DMS153 treated with DMSO at 0.1 percent for 48 hours (cell line): ENCODE data around the gene TASOR2.
A peak's percentile ranks its signal among the peaks of the same experiment; 100 is the strongest.

Source experiments
- DNase-seq: peaks from one replicate; lab custom pipeline; 2025; ENCODE audit not compliant: unreplicated experiment; lab: John Stamatoyannopoulos, UW

Gene TASOR2, protein sequence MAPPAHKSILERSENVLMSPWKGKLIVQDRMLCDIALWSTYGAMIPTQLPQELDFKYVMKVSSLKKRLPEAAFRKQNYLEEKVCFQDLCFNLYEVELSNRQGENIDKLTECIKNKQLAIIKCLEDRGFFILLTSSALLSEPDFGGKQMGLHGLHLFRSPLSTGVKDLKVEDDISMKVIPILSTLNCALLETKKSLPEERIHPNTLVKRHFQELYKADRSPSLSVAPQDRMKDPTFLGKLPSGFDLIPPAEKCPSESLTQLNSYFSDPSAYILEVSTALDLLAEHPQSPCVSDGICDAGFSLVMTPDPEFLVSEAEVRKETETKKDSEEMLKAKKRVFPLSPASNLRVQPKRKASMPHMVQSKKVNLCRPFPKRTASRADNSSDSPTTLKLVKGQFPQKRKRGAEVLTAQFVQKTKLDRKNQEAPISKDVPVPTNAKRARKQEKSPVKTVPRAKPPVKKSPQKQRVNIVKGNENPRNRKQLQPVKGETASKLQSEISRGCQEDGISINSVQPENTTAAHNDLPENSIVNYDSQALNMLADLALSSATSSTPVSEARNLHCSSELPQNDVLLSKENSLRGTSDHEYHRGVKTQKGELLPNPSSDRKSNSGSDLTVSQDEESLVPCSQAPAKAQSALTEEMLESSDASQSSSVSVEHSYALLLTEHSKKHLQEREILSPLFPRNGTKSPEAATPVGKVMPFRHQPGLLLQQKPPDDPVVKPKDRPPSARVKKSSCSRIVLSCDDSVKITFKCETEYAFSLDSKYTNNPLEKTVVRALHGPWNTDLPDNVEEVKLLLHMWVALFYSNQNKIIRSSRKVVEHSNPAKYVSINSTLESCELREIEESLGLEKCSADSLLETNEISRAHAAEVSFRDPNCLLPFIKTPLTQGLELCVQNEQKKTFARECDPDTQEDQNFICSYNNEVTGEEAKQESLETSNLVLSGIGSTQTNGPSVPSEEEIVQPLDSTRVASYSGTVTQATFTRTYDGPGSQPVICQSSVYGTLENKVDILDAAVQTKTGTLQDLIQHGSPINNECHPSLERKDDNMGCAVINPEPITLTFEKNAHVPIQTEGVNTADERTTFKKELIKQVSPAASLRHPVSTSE (N-terminal part only)

DNA sequence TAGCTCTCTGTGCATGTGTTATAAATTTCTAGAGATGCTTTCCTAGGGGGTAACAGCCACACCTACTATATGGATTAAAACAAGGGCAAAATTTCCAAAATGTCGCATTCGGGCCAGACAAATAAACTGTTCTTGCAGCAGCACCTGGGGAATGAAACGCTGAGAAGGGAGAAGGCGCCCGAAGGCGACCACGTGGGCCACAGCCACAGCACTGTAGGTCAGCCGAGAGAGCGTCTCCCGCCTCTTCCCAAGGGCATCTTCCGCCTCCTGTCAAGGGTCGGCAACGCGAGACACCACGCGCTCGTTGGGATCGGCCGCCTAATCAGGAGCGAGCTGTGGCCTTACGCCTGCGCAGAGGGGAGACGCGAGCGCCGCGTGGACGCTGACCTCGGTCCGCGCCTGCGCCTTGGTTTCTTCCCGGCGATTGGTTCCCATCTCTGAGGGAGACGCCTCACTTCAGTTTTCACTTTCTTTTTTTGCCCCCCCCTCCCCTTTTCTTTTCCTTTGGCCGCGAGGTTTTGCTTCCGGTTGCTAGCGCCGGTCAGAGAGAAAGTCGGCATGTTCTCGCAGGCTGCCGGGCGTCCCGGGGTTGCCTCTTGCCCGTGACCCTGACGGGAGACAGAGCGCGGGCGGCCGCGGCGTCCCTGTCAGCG lies at the start of gene TASOR2:
Gene TASOR2, plus strand, starts transcription at position 521 of the 653 bp plus-strand sequence. CDS start 35,805 bp downstream, outside the sequence.
- peak; percentile 75 for DNase-seq

DNA sequence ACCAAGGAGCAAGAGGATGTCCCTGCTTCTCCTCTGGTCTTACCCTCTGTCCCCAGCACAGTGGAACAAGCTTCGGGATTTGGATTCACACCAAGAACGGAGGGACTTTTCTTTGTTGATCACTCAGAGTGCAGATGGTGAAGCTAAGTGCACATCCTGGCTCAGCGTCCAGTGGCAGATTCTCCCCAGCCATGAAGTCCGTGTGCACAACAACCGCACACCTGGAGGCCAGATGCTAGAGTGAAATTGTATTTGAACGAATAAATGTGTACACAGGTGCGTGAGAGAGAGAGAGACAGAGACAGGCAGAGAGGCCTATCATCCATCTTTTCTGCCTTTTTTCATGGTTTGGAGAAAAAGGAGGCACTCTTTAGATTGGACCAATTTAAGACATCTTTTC lies 49.7 kb upstream of the TASOR2 start:
- DNase-seq, result no peak

DNA sequence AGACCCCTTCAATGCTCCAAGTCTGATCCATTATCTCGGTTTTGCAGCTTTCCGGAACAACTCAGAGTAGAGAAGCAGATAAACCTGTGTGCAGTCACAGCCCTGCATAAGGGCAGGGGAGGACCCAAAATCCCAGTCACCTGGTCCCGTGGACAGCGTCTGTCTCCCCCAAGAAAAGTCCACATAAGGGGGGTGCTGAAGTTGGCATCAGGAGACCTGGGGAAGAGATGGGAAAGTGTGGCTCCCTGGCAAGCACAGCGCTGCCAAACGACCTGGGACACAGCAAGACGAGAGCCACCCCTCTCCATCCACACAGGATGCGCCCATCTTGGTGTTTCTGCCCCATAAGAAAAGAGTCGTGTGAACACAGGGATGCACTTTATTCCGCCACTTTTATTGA lies 46.1 kb upstream of the TASOR2 start:
- DNase-seq, result no peak

DNA sequence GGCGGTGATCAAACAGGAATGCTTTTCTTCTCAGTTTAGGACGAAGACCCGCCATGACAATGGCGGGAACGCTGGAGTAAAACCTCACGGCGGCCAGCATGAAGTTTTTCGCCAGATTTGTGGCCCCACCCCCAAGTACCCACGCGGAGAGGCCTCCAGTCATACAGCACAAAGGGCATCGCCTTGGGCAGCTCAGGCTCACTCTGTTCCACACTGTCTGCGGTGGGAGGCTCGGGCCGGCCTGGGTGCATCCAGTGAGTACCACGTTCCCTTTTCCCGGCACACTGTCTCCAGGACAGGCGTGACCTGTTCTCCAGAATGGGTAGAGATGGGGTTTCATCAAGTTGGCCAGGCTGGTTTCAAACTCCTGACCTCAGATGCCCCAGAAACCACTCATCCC lies 45.6 kb upstream of the TASOR2 start:
- no peak for DNase-seq

DNA sequence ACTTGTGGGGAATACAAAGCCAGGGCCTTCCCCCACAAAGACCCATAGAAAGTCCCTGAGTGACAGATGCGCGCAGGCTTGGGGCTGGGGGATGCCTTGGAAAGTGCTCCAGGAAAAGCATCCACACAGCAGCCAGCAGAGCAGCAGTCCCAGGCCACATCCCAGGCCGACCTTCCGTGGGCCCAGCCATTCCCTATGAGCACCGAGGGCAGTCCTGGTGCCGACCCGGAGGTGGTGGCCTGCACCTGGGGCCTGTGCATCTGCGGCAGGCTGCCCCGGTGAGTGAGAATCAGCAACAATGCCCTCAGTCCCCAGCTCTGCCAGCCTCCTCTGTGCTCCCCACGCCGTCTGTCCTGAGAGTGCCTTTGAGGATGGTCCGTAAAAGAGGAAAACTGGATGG lies 44.6 kb upstream of the TASOR2 start:
- no peak for DNase-seq

DNA sequence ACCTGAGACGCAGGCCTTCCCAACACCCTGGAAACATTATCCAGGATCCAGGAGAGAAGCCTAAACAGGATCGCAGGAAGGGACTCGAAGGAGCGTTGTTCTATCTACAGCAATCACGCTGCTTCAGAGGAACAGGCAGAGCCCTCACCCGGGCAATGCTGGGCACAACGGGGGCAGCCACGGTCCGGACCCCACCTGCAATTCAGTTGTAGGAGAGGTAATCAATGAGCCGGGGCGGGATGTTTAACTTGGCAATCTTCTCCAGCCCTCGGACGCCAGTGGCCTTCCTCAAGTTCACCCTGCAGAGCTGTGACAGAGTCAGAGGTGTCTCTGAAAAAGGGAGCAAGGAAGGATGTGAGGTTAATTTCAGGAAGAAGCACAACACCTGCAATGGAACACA lies 44.1 kb upstream of the TASOR2 start:
- DNase-seq, result no peak

DNA sequence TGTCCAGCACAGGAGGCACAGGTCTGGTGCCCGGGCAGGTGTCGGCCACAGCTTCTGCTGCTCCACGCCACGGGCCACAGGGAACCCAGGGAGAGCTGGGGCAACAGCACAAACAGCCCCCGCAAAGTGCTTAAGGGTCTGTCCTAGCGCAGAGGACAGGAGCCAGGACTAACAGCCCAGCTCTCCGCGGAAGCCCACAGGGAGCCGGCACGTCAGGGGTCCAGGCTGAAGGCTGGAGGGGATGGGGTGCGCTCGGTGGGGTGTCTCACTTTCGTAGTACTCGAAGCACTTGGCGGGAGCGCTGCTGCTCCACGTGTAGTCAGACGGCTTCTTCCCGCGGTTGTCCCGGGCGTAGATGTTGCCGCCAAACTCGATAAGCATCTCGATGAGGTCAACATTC lies 43.1 kb upstream of the TASOR2 start:
- no peak for DNase-seq

DNA sequence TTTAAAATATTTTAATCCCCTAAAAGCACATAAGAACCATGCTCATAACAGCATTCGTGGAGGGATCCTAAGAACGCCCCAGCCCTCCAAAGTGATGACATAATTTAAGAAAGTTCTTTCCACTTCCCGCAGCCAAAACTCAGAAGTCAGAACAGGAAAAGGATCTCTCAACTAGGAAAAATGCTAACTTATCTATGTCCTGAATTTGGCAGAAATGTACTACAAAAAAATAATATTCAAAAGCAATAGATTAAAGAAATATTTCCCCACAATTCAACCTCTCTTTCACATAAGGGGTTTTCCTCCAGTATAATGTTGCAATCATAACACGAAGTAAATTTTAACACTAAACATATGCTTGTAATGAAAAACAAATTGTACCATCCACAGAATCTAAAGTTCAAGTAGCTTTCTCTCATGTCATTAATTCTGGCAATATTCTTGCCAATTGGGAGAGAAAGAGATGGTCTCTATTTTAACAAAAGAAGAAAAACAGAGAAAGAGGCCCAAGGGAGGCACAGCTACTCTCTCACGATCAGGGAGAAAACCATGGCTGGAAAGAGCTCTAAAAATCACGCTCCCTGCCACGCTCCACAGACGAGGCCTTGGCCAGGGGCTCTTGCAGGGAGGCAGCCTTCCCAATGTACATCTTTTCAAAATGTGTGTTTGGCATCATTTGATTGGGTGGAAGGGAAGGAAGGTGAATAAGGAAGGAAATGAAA lies 41.1 kb upstream of the TASOR2 start:
- DNase-seq, result no peak

DNA sequence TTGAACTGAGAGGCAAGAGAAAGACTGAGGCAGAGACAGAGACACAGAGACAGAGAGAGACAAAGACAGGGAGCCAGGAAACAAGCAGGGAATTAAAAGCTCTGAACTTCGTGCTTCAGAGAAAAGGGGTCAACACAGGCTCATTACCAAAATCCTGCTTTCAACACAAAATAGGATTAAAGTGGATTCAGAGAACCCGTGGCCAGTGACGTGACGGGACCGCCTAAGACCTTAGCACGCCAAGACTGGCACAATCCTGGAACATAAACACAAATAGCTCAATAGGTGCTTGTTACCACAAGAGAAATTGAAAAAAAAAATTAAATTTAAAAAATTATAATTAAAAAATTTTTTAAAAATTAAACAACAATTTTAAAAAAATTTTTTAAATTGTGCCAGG lies 39.7 kb upstream of the TASOR2 start:
- no peak for DNase-seq

GRCh38 chr10:5645375-5645774 lies 39.3 kb upstream of the TASOR2 start:
- no peak for DNase-seq

GRCh38 chr10:5645944-5646617 lies 38.6 kb upstream of the TASOR2 start:
- DNase-seq, result no peak

DNA sequence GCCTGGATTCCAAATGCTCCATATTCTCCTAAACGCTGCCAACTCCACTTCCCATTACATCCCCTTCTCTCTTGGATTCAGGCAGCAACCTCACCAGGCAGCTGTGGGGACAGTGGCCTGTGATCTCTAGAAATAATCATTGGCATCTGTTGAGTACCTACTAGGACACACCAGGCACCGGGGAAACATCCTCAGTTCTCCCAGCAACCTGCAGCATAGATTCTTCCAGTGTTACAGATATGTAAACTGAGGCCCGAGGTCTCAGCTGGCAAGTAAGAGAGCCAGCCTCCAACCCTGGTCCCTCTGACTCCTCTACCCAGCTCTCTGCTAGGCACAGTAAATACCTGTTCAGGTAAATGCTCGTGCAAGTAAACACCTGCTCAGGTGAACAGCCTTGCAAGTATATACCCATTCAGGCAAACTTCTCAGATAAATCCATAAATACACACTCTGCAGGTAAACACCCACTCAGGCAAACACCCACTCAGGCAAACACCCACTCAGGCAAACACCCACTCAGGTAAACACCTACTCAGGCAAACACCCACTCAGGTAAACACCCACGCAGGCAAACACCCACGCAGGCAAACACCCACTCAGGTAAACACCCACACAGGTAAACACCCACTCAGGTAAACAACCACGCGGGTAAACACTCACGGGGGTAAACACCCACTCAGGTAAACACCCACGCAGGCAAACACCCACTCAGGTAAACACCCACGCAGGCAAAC lies 37.0 kb upstream of the TASOR2 start:
- no peak for DNase-seq

GRCh38 chr10:5648494-5649457 lies 35.9 kb upstream of the TASOR2 start:
- DNase-seq, result no peak

GRCh38 chr10:5649746-5650145 lies 34.9 kb upstream of the TASOR2 start:
- no peak for DNase-seq

GRCh38 chr10:5650664-5651387 lies 33.8 kb upstream of the TASOR2 start:
- DNase-seq, result no peak

DNA sequence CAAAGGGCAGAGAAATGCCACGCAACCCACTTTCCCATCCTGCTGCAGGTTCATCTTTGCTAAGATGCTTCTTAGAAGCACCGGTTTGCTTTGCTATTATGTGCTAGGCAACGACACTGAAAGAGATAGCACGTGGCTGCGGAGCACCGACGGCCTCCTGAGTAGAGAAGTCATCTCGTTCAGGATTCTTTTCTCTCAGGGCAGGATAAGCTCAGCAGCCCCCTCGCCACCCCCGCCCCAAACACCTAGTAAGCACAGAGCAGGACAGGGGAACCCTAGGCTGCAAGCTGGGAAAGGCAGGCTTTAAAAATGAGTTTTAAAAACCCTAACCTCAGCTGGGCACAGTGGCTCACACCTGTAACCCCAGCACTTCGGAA lies 33.3 kb upstream of the TASOR2 start:
- no peak for DNase-seq

DNA sequence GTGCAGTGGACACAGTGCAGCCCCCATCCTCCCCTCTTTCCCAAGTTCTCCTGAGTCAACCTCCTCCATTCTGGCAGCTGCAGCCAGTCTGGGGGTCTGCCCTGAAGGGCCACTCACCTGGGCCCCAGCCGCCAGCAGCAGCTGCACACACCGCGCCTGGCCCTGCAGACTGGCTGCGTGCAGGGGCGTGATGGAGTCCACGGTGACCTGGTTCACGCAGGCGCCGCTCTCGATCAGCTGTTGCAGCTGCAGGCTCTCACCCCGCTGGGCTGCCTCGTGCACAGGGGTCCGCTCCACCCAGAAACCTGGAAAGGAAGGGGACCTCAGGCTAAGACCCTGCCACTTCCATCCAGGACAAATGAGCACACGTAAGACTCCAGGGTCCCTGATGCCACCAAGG lies 31.9 kb upstream of the TASOR2 start:
- no peak for DNase-seq
